ENCODE measurements around the gene COQ10A. TPM values are rescaled to one million over a fixed set of nuclear protein-coding genes. Genes with fewer than 3 reads are reported as not detected.

The COQ10A gene
- total and polyA plus RNA-seq, 5 donors from 2014 or later, result 8.1 to 23.7 (median 11.2) TPM

DNA sequence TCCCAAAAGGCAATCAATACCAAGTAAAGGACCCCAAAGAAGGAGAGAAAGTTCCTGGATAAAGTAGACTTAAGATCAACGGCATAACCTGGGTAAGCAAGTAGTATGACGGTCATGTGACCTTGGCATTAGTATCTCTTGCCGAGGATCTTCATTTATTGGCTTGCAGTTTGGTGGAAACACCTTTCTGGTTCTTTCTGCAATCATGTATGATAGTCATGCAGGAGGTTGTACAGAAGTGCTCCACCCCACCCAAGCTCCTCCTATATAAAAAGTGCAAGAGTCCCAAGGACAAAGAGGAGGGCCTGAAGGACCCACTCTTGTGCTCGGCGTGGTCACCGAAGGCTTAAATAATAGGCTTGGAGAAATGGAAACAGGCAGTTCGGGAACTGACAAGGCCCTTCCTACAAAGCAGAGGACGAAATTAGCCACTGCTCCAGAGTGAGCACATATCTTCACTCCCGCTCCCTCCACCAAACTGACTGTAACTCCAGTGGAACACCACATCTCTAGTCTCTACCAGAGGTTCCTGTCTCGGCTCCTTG is 32.6 kb downstream of the COQ10A start:
- peak overlapping the region; percentile 94 to 99 (median 96) for H3K4me3 Mint-ChIP-seq
- peaks cover 15 to 59% (median 46%) of the 10 kb centered on the region in 4 donors for H3K4me1 Mint-ChIP-seq
- DNase-seq (peak in 2 of 3 donors; percentile 55 to 72), ATAC-seq (ENCODE audit: low read depth in 2 of 2) (peak in 1 of 2 donors; percentile 0)
- H3K9me3 Mint-ChIP-seq, result no peaks in the 10 kb centered on the region
- Histone ChIP-seq H3K4me3 (ENCODE audit: low read depth, low read length) (peak overlapping the region; percentile 97), H3K27me3 (ENCODE audit: control insufficient read depth, insufficient read depth, low read length) (no peaks in the 10 kb centered on the region), H3K36me3 (ENCODE audit: control insufficient read depth, insufficient read depth, low read length) (peaks cover 16% of the 10 kb centered on the region), H3K4me1 (ENCODE audit: control insufficient read depth, insufficient read depth, low read length, poor library complexity, severe bottlenecking) (peaks cover 46% of the 10 kb centered on the region), H3K27ac (ENCODE audit: insufficient read depth, low read length, poor library complexity, severe bottlenecking) (peak overlapping the region; percentile 98), H3K9me3 (ENCODE audit: control insufficient read depth in 2 of 2, low read length in 2 of 2) (no peaks in the 10 kb centered on the region)
- H3K27ac Mint-ChIP-seq, result peak overlapping the region; percentile 94 to 98 (median 95)
- peaks cover 12% of the 10 kb centered on the region for H3K36me3 Mint-ChIP-seq
- H3K27me3 Mint-ChIP-seq, result no peaks in the 10 kb centered on the region

DNA sequence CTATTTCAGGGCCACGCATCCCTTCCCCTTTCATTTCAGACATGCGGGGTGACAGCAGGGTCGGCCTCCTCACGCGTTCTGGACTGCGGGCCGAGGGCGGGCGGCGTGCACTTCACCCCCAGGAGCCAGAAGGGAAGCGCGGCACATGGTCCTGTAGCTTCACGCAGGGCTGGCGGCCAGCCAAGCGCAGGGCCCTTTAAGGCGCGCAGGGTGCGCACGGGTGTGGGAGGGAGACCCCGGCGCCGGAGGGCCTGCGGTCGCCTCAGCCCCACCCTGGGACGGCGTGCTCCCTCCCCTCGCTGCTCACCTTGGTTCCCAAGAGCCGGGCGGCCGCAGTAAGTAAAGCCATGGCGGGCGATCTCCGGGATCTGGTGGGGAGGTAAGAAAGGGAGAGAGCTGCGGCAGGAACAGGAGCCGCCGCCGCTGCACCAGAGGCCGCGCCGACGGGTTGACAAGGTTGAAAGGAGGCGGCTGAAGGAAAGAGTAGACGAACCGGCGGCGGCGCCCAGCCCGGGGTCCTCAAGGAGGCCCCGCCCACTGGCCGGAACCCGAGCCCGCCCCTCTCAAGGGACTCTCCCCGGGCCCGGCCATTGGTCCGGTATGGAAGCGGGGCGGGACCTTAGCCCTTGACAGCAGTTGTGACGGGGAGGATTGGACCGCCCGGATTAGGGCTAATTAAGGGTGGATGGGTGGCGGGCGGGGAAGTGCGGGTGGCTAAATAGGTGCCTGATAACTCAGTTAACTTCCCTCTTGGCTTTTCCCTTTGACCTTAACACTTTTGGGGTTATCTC is 33.3 kb downstream of the COQ10A start, which contains the start of gene CS:
Gene CS (minus strand): TSS at position 478 of the 791 bp plus-strand sequence. CDS start 129 bp downstream, at position 349.
- H3K27ac ChIP-seq (ENCODE audit: insufficient read depth, low read length, poor library complexity, severe bottlenecking), result peak within 1 kb of the TSS; percentile 98
- peak; percentile 96 for ATAC-seq (ENCODE audit: low read depth in 2 of 2)
- peaks cover 12% of the 10 kb centered on the region for H3K36me3 ChIP-seq (ENCODE audit: control insufficient read depth, insufficient read depth, low read length)

DNA sequence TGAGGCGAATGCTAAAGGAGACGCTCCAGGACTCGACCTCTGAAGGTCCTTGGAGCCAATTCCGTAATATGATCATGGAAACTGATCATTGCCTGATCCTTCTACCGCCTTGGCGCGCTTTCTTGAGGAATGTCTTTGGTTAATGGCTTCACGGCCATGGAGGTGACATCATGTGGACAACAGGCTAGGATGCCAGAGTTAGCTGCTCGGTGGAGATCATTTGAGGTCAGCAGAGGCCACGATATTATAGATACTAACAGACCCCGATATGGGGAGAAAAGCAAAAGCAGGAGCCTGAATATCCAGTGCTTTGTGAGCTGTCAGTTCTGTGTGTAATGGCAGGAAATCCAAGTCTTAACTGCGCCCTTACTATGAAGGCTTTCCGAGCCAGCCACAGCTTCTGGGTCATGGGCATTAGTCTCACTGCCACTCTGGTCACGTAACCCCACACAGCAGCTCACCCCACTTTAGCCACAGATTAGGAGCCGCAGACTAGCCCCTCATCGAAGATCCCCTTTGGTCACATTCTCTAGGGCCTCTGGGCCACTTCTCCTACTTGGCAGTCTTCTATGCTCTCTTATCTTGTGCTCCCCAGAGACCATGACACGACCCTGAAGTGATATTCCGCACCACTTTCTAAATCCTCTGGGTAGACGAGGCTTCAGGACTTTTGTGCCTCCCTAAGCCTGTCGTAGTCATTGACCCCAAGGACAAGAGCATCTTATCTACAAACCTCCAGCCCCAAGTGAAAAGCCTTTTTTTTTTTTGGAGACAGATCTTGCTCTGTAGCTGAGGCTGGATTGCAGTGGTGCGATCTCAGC is 34.1 kb downstream of the COQ10A start:
- peak overlapping the region; percentile 94 to 99 (median 96) for H3K4me3 Mint-ChIP-seq
- Histone ChIP-seq H3K4me3 (ENCODE audit: low read depth, low read length) (peak overlapping the region; percentile 89), H3K27me3 (ENCODE audit: control insufficient read depth, insufficient read depth, low read length) (no peaks in the 10 kb centered on the region), H3K9me3 (ENCODE audit: control insufficient read depth in 2 of 2, low read length in 2 of 2) (no peaks in the 10 kb centered on the region), H3K27ac (ENCODE audit: insufficient read depth, low read length, poor library complexity, severe bottlenecking) (peak overlapping the region; percentile 98), H3K4me1 (ENCODE audit: control insufficient read depth, insufficient read depth, low read length, poor library complexity, severe bottlenecking) (peaks cover 46% of the 10 kb centered on the region), H3K36me3 (ENCODE audit: control insufficient read depth, insufficient read depth, low read length) (peaks cover 12% of the 10 kb centered on the region)
- no peaks in the 10 kb centered on the region for H3K27me3 Mint-ChIP-seq
- H3K27ac Mint-ChIP-seq, result peak overlapping the region; percentile 95 to 98 (median 96)
- peaks cover 12% of the 10 kb centered on the region for H3K36me3 Mint-ChIP-seq
- DNase-seq, result no peak
- ATAC-seq (ENCODE audit: low read depth in 2 of 2), result no peak
- peaks cover 15 to 59% (median 44%) of the 10 kb centered on the region in 4 donors for H3K4me1 Mint-ChIP-seq
- H3K9me3 Mint-ChIP-seq, result no peaks in the 10 kb centered on the region

More for the DNA sequence above, 33.3 kb downstream of the COQ10A start, which contains the start of gene CS:
- peaks cover 15 to 59% (median 44%) of the 10 kb centered on the region in 4 donors for H3K4me1 Mint-ChIP-seq
- no peaks in the 10 kb centered on the region for H3K9me3 ChIP-seq (ENCODE audit: control insufficient read depth in 2 of 2, low read length in 2 of 2)
- H3K9me3 Mint-ChIP-seq, result no peaks in the 10 kb centered on the region
- H3K27me3 Mint-ChIP-seq, result no peaks in the 10 kb centered on the region
- H3K36me3 Mint-ChIP-seq, result peaks cover 12% of the 10 kb centered on the region
- H3K27ac Mint-ChIP-seq, result peak within 1 kb of the TSS; percentile 95 to 98 (median 96)
- H3K4me3 Mint-ChIP-seq, result peak within 1 kb of the TSS; percentile 94 to 99 (median 96)
- H3K4me1 ChIP-seq (ENCODE audit: control insufficient read depth, insufficient read depth, low read length, poor library complexity, severe bottlenecking), result peaks cover 46% of the 10 kb centered on the region
- peak; percentile 99 for DNase-seq
- no peaks in the 10 kb centered on the region for H3K27me3 ChIP-seq (ENCODE audit: control insufficient read depth, insufficient read depth, low read length)
- H3K4me3 ChIP-seq (ENCODE audit: low read depth, low read length), result peak within 1 kb of the TSS; percentile 97

- H3K9me3 Mint-ChIP-seq, result no peaks in the 10 kb centered on the region
- H3K27me3 ChIP-seq (ENCODE audit: control insufficient read depth, insufficient read depth, low read length), result no peaks in the 10 kb centered on the region
Measured at GRCh38 chr12:56304276-56304675, 37.5 kb downstream of the COQ10A start.

DNA sequence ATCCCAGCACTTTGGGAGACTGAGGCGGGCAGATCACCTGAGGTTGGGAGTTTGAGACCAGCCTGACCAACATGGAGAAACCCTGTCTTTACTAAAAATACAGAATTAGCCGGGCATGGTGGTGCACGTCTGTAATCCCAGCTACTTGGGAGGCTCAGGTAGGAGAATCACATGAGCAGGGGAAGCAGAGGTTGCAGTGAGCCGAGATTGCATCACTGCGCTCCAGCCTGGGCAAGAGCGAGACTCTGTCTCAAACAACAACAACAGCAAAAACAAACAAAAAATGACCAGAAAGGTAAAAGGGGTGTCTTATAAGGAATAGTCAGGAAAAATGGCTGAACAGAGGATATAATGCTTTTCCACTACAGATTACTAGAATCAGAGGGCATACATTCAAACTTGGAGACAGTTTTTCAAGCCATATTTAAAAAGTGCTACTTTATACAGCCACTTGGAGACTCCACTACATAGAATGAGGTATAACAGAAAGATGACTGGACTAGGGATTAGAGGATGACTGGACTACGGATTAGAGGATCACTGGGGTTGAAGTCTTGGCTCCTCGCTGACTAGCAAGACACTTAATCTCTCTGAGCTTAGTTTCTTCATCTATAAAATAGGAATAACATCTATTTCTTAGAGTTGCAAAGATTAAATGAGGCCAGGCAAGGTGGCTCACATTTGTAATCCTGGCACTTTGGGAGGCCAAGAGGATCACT is 38.3 kb downstream of the COQ10A start:
- Mint-ChIP-seq H3K36me3 (peaks cover 8% of the 10 kb centered on the region), H3K27ac (peak overlapping the region in 1 of 3 donors; percentile 14), H3K4me3 (no peak overlapping the region), H3K9me3 (no peaks in the 10 kb centered on the region), H3K4me1 (peaks cover 9 to 22% (median 16%) of the 10 kb centered on the region in 4 donors), H3K27me3 (no peaks in the 10 kb centered on the region)
- no peaks in the 10 kb centered on the region for H3K27me3 ChIP-seq (ENCODE audit: control insufficient read depth, insufficient read depth, low read length)
- H3K27ac ChIP-seq (ENCODE audit: insufficient read depth, low read length, poor library complexity, severe bottlenecking), result no peak overlapping the region
- no peak overlapping the region for H3K4me3 ChIP-seq (ENCODE audit: low read depth, low read length)
- H3K9me3 ChIP-seq (ENCODE audit: control insufficient read depth in 2 of 2, low read length in 2 of 2), result no peaks in the 10 kb centered on the region
- peaks cover 20% of the 10 kb centered on the region for H3K4me1 ChIP-seq (ENCODE audit: control insufficient read depth, insufficient read depth, low read length, poor library complexity, severe bottlenecking)
- no peak for DNase-seq
- peaks cover 23% of the 10 kb centered on the region for H3K36me3 ChIP-seq (ENCODE audit: control insufficient read depth, insufficient read depth, low read length)
- no peak for ATAC-seq (ENCODE audit: low read depth in 2 of 2)

More at GRCh38 chr12:56304276-56304675, 37.5 kb downstream of the COQ10A start:
- no peak overlapping the region for H3K4me3 Mint-ChIP-seq
- ATAC-seq (ENCODE audit: low read depth in 2 of 2) (no peak), DNase-seq (no peak)
- H3K36me3 Mint-ChIP-seq, result peaks cover 4% of the 10 kb centered on the region
- Histone ChIP-seq H3K9me3 (ENCODE audit: control insufficient read depth in 2 of 2, low read length in 2 of 2) (no peaks in the 10 kb centered on the region), H3K27ac (ENCODE audit: insufficient read depth, low read length, poor library complexity, severe bottlenecking) (no peak overlapping the region), H3K4me1 (ENCODE audit: control insufficient read depth, insufficient read depth, low read length, poor library complexity, severe bottlenecking) (peaks cover 24% of the 10 kb centered on the region), H3K4me3 (ENCODE audit: low read depth, low read length) (no peak overlapping the region), H3K36me3 (ENCODE audit: control insufficient read depth, insufficient read depth, low read length) (peaks cover 18% of the 10 kb centered on the region)
- H3K4me1 Mint-ChIP-seq, result peaks cover 11 to 27% (median 19%) of the 10 kb centered on the region in 4 donors
- no peaks in the 10 kb centered on the region for H3K27me3 Mint-ChIP-seq
- H3K27ac Mint-ChIP-seq, result peak overlapping the region in 1 of 3 donors; percentile 62

- DNase-seq, result no peak
- no peak overlapping the region for H3K4me3 Mint-ChIP-seq
Measured at GRCh38 chr12:56307221-56307965, 40.7 kb downstream of the COQ10A start.

More at GRCh38 chr12:56307221-56307965, 40.7 kb downstream of the COQ10A start:
- Mint-ChIP-seq H3K9me3 (no peaks in the 10 kb centered on the region), H3K36me3 (peaks cover 9% of the 10 kb centered on the region), H3K27me3 (no peaks in the 10 kb centered on the region), H3K27ac (no peak overlapping the region), H3K4me1 (peaks cover under 1 to 3% (median 2%) of the 10 kb centered on the region in 4 donors)
- Histone ChIP-seq H3K27ac (ENCODE audit: insufficient read depth, low read length, poor library complexity, severe bottlenecking) (no peak overlapping the region), H3K4me3 (ENCODE audit: low read depth, low read length) (no peak overlapping the region), H3K4me1 (ENCODE audit: control insufficient read depth, insufficient read depth, low read length, poor library complexity, severe bottlenecking) (peaks cover 3% of the 10 kb centered on the region), H3K9me3 (ENCODE audit: control insufficient read depth in 2 of 2, low read length in 2 of 2) (no peaks in the 10 kb centered on the region), H3K36me3 (ENCODE audit: control insufficient read depth, insufficient read depth, low read length) (peaks cover 26% of the 10 kb centered on the region), H3K27me3 (ENCODE audit: control insufficient read depth, insufficient read depth, low read length) (no peaks in the 10 kb centered on the region)
- ATAC-seq (ENCODE audit: low read depth in 2 of 2), result no peak

Measured in CD4-positive, CD25-positive, alpha-beta regulatory T cell (primary cell).